Tibial nerve (tissue), 4 donors: ENCODE data around the gene MCU.

ENCODE experiments used
- CTCF ChIP-seq, 5 experiments: fragments of 200-600 bp in 3 of 5; fragments of 450-650 bp in 2 of 5; sonication (generic) in 3 of 5; IDR thresholded peaks; one replicate each; pipeline ENCODE4 v1.5.1; 2016 to 2019; ENCODE audit warnings: antibody characterized with exemption in 5 of 5, mild to moderate bottlenecking in 3 of 5, moderate library complexity in 2 of 5
- EP300 ChIP-seq, 2 donors: sonication (generic); formaldehyde crosslinking; IDR thresholded peaks; one replicate each; pipeline ENCODE4 v1.6.1; 2017; ENCODE audit warnings: antibody characterized with exemption in 2 of 2, mild to moderate bottlenecking in 1 of 2
- POLR2A ChIP-seq, 2 donors: fragments of 450-650 bp; IDR thresholded peaks; one replicate each; pipeline ENCODE4 v1.6.1; 2017; ENCODE audit warnings: antibody characterized with exemption in 2 of 2, mild to moderate bottlenecking in 2 of 2, moderate library complexity in 2 of 2

DNA sequence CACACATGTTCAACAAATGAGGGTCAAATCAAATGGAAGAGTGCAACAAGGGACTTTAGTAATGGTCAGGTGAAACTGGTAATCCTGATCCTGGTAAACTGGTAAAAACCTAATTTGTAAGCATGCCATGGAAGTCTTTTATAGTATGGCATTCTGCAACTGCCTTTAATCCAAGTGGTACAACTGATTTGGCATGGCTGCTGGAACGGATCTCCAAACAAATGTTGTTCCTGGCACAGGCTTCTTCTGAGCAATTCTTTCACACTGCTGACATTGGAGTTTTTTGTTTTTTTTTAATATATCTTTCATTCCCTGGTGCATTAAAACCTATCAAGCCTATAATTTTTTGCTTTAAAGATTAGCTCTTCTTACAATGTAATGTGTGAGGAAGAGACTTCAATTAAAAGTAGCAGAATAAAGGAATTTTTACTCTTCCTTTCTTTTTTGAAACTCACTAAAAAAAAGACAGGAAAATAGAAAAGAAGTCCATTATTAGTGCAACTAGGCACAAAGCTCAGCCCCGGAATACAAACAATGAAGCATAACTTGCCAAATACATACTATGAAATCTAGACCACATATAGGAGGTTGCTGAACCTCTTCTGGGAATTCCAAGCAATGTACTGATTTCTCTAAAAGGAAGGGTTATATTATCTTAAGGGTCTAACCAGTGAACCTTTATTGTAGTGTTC, 122.3 kb downstream of the MCU start:
- TF ChIP-seq POLR2A (IDR thresholded peaks at IDR 0.05) (no peak), CTCF (IDR thresholded peaks at IDR 0.05) (no peak), EP300 (IDR thresholded peaks at IDR 0.05) (no peak)
